HepG2 (cell line): Measurements from ENCODE around the gene FAIM. TPM values are rescaled to one million over a fixed set of nuclear protein-coding genes. Genes with fewer than 3 reads are reported as not detected.

ENCODE experiments used
- CENPT ChIP-seq: sonication (generic); formaldehyde crosslinking; IDR thresholded peaks from 2 replicates; pipeline ENCODE4 v1.8.0; 2022; ENCODE audit warnings: low read depth, mild to moderate bottlenecking, moderate library complexity, missing genetic modification reagents
- DNMT3B ChIP-seq: conservative IDR thresholded peaks from 2 replicates; pipeline ENCODE4 v1.6.1; 2016; ENCODE audit warnings: missing biosample characterization, control low read depth
- HNF4G ChIP-seq, 2 experiments: sonication (generic) in 1 of 2; formaldehyde crosslinking in 1 of 2; IDR thresholded peaks; 2 replicates each; pipeline versions ENCODE4 v1.4.0 to v1.6.1; 2011 to 2020; ENCODE audit warnings: borderline replicate concordance in 2 of 2, low read depth in 2 of 2, mild to moderate bottlenecking in 2 of 2, low read length in 1 of 2, missing genetic modification reagents in 1 of 2, moderate library complexity in 1 of 2
- KDM3A ChIP-seq: IDR thresholded peaks from 2 replicates; pipeline ENCODE4 v1.6.1; 2018; ENCODE audit warnings: low read depth, missing compliant biosample characterization
- MXI1 ChIP-seq: IDR thresholded peaks from 3 replicates; pipeline ENCODE4 v1.6.1; 2012; ENCODE audit warnings: low read depth, low read length, inconsistent platforms, borderline replicate concordance
- NR3C1 ChIP-seq: sonication (generic); formaldehyde crosslinking; IDR thresholded peaks from 2 replicates; pipeline ENCODE4 v1.4.0; 2020; ENCODE audit warnings: missing genetic modification reagents
- NRL ChIP-seq: sonication (generic); formaldehyde crosslinking; IDR thresholded peaks from 2 replicates; pipeline ENCODE4 v1.5.0; 2020; ENCODE audit warnings: missing genetic modification reagents, mild to moderate bottlenecking, moderate library complexity, borderline replicate concordance
- RARA ChIP-seq: IDR thresholded peaks from 2 replicates; pipeline ENCODE4 v1.6.1; 2016; ENCODE audit warnings: missing genetic modification reagents, missing compliant biosample characterization
- ZNF543 ChIP-seq: sonication (generic); formaldehyde crosslinking; IDR thresholded peaks from 2 replicates; pipeline ENCODE4 v1.4.0; 2020; ENCODE audit warnings: mild to moderate bottlenecking, missing genetic modification reagents
- ZNF660 ChIP-seq: sonication (generic); formaldehyde crosslinking; IDR thresholded peaks from 2 replicates; pipeline ENCODE4 v1.5.1; 2020; ENCODE audit warnings: mild to moderate bottlenecking, low read depth, missing genetic modification reagents, borderline replicate concordance
- ZNF766 ChIP-seq: sonication (generic); formaldehyde crosslinking; IDR thresholded peaks from 2 replicates; pipeline ENCODE4 v1.5.0; 2020; ENCODE audit warnings: missing genetic modification reagents, borderline replicate concordance
- ZNF777 ChIP-seq: sonication (generic); formaldehyde crosslinking; IDR thresholded peaks from 2 replicates; pipeline ENCODE4 v1.4.0; 2020; ENCODE audit warnings: missing genetic modification reagents
- ZNF780A ChIP-seq: sonication (generic); formaldehyde crosslinking; IDR thresholded peaks from 2 replicates; pipeline ENCODE4 v1.8.0; 2022; ENCODE audit warnings: mild to moderate bottlenecking, missing genetic modification reagents, moderate library complexity
- ZNF816 ChIP-seq: sonication (generic); formaldehyde crosslinking; IDR thresholded peaks from 2 replicates; pipeline ENCODE4 v1.8.0; 2022; ENCODE audit warnings: missing genetic modification reagents, mild to moderate bottlenecking, borderline replicate concordance
- polyA plus RNA-seq, 8 experiments: library from polyadenylated mRNA; depleted of rRNA in 3 of 8; stranded (reverse) in 7 of 8; unstranded in 1 of 8; fragments of >200 nt; fragmentation: Illumina TruSeq in 4 of 8; extraction: Trizol in 4 of 8; gene quantifications; 2 replicates each; pipeline versions ENCODE4 v1.2.1 to v1.2.3, GENCODE V29; 2011 to 2016; ENCODE audit warnings: low read depth in 4 of 8, missing spikeins in 1 of 8, mixed read lengths in 1 of 8; ENCODE audit not compliant: insufficient read depth in 1 of 8
- total RNA-seq, 5 experiments: library from RNA; depleted of rRNA; stranded (reverse); fragments of >200 nt; fragmentation: Illumina TruSeq; extraction: Trizol; gene quantifications; 2 replicates each; pipeline ENCODE4 v1.2.3, GENCODE V29; 2016; ENCODE audit warnings: low read depth in 1 of 5
- TF ChIP-seq, protein P1 (sequence below): sonication (generic); formaldehyde crosslinking; IDR thresholded peaks from 2 replicates; pipeline ENCODE4 v1.4.0; 2020; ENCODE audit warnings: mild to moderate bottlenecking, missing genetic modification reagents
- TF ChIP-seq, protein P2 (sequence below): sonication (generic); formaldehyde crosslinking; IDR thresholded peaks from 2 replicates; pipeline ENCODE4 v1.4.0; 2020; ENCODE audit warnings: missing genetic modification reagents
- TF ChIP-seq, protein P3 (sequence below): sonication (generic); formaldehyde crosslinking; IDR thresholded peaks from 2 replicates; pipeline ENCODE4 v1.8.0; 2022; ENCODE audit warnings: missing genetic modification reagents, mild to moderate bottlenecking, moderate library complexity, borderline replicate concordance
- TF ChIP-seq, protein P4 (sequence below): sonication (generic); formaldehyde crosslinking; IDR thresholded peaks from 2 replicates; pipeline ENCODE4 v1.5.1; 2020; ENCODE audit warnings: missing genetic modification reagents, mild to moderate bottlenecking, borderline replicate concordance

FAIM gene
- total and polyA plus RNA-seq, 2 of the 13 experiments (the other 11 are each of a cell fraction or from before 2014, with no cell fraction given), result 4.3 to 25.8 TPM

DNA sequence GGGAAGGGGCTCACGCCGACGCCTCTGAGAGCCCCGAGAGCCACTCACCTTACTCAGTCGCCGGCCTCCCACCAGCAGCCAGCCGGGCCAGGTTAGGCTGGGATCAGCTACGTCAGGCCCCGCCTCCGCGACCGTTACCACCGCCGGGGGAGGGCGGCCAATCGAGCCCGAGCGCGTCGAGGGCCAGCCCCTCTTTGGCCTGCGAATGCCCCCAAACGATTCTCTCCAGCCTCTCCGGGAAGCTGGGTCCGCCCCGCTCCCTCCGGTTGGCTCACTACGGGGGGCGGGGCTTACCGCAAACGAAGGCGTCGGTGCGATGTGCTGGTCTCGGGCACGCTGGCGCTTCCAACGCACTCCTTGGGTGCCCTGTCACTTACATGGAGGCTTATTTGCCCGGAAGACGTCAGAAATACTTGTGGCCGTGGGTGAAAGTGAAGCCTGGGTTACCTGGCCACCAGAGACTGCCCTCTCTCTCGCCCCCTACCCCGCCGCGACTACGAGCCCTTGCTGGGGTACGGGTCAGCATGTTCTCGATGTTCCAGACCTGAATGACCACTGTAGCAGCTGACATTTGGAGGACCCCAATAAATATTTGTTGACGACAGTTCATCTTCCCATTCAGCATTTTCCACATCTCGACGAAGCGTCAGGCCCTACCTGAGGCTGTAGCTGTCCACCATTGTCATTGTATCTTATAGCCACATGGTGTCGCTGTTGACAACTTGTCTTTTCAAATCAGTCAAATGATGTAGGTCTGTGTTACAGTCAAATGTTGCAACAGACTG, 14.2 kb upstream of the FAIM start, which contains the start of gene CEP70 (continued):
- TF ChIP-seq, protein P1, sequence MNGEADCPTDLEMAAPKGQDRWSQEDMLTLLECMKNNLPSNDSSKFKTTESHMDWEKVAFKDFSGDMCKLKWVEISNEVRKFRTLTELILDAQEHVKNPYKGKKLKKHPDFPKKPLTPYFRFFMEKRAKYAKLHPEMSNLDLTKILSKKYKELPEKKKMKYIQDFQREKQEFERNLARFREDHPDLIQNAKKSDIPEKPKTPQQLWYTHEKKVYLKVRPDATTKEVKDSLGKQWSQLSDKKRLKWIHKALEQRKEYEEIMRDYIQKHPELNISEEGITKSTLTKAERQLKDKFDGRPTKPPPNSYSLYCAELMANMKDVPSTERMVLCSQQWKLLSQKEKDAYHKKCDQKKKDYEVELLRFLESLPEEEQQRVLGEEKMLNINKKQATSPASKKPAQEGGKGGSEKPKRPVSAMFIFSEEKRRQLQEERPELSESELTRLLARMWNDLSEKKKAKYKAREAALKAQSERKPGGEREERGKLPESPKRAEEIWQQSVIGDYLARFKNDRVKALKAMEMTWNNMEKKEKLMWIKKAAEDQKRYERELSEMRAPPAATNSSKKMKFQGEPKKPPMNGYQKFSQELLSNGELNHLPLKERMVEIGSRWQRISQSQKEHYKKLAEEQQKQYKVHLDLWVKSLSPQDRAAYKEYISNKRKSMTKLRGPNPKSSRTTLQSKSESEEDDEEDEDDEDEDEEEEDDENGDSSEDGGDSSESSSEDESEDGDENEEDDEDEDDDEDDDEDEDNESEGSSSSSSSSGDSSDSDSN, result peak; percentile 46; the same call in 1 of the 2 replicates
- TF ChIP-seq, protein P2, sequence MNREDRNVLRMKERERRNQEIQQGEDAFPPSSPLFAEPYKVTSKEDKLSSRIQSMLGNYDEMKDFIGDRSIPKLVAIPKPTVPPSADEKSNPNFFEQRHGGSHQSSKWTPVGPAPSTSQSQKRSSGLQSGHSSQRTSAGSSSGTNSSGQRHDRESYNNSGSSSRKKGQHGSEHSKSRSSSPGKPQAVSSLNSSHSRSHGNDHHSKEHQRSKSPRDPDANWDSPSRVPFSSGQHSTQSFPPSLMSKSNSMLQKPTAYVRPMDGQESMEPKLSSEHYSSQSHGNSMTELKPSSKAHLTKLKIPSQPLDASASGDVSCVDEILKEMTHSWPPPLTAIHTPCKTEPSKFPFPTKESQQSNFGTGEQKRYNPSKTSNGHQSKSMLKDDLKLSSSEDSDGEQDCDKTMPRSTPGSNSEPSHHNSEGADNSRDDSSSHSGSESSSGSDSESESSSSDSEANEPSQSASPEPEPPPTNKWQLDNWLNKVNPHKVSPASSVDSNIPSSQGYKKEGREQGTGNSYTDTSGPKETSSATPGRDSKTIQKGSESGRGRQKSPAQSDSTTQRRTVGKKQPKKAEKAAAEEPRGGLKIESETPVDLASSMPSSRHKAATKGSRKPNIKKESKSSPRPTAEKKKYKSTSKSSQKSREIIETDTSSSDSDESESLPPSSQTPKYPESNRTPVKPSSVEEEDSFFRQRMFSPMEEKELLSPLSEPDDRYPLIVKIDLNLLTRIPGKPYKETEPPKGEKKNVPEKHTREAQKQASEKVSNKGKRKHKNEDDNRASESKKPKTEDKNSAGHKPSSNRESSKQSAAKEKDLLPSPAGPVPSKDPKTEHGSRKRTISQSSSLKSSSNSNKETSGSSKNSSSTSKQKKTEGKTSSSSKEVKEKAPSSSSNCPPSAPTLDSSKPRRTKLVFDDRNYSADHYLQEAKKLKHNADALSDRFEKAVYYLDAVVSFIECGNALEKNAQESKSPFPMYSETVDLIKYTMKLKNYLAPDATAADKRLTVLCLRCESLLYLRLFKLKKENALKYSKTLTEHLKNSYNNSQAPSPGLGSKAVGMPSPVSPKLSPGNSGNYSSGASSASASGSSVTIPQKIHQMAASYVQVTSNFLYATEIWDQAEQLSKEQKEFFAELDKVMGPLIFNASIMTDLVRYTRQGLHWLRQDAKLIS (CRISPR knock-in tag), result no peak
- TF ChIP-seq, protein P3, sequence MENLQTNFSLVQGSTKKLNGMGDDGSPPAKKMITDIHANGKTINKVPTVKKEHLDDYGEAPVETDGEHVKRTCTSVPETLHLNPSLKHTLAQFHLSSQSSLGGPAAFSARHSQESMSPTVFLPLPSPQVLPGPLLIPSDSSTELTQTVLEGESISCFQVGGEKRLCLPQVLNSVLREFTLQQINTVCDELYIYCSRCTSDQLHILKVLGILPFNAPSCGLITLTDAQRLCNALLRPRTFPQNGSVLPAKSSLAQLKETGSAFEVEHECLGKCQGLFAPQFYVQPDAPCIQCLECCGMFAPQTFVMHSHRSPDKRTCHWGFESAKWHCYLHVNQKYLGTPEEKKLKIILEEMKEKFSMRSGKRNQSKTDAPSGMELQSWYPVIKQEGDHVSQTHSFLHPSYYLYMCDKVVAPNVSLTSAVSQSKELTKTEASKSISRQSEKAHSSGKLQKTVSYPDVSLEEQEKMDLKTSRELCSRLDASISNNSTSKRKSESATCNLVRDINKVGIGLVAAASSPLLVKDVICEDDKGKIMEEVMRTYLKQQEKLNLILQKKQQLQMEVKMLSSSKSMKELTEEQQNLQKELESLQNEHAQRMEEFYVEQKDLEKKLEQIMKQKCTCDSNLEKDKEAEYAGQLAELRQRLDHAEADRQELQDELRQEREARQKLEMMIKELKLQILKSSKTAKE (CRISPR knock-in tag), result no peak; the same call in 1 of the 2 replicates
- TF ChIP-seq NR3C1 (CRISPR knock-in tag), result no peak
- TF ChIP-seq DNMT3B (CRISPR knock-in tag), result no peak; the same call in 1 of the 2 replicates
- TF ChIP-seq, protein P4, sequence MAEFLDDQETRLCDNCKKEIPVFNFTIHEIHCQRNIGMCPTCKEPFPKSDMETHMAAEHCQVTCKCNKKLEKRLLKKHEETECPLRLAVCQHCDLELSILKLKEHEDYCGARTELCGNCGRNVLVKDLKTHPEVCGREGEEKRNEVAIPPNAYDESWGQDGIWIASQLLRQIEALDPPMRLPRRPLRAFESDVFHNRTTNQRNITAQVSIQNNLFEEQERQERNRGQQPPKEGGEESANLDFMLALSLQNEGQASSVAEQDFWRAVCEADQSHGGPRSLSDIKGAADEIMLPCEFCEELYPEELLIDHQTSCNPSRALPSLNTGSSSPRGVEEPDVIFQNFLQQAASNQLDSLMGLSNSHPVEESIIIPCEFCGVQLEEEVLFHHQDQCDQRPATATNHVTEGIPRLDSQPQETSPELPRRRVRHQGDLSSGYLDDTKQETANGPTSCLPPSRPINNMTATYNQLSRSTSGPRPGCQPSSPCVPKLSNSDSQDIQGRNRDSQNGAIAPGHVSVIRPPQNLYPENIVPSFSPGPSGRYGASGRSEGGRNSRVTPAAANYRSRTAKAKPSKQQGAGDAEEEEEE (CRISPR knock-in tag), result no peak
- TF ChIP-seq ZNF816 (CRISPR knock-in tag), result no peak
- peak; percentile 21; the same call in 1 of the 2 replicates for TF ChIP-seq ZNF543 (CRISPR knock-in tag)
- TF ChIP-seq RARA (CRISPR knock-in tag), result peak; percentile 89
- TF ChIP-seq CENPT, result peak; percentile 90; the same call in 1 of the 2 replicates
- TF ChIP-seq ZNF766 (CRISPR knock-in tag), result peak; percentile 72; the same call in 1 of the 2 replicates
- no peak for TF ChIP-seq HNF4G (IDR thresholded peaks at IDR 0.05; ENCODE audit: borderline replicate concordance, low read depth, low read length)
- TF ChIP-seq HNF4G (CRISPR knock-in tag; IDR thresholded peaks at IDR 0.05; ENCODE audit: borderline replicate concordance, low read depth), result 0 out of 2 replicates have a peak, but pooled peaks have one; percentile 20
- TF ChIP-seq KDM3A (CRISPR knock-in tag), result 0 out of 2 replicates have a peak, but pooled peaks have one; percentile 50
- peak; percentile 58; the same call in 1 of the 3 replicates for TF ChIP-seq MXI1
- TF ChIP-seq ZNF777 (CRISPR knock-in tag), result peak; percentile 81
- TF ChIP-seq ZNF660, result no peak
- TF ChIP-seq NRL (CRISPR knock-in tag), result no peak
- no peak for TF ChIP-seq ZNF780A (CRISPR knock-in tag)
